Measurements from ENCODE around the gene KHDC4.
"Not testable (repeated sequence)": the region's sequence is repeated elsewhere in the genome, so short reads cannot be mapped to it uniquely, and the experiment has no call there.

The KHDC4 gene

DNA sequence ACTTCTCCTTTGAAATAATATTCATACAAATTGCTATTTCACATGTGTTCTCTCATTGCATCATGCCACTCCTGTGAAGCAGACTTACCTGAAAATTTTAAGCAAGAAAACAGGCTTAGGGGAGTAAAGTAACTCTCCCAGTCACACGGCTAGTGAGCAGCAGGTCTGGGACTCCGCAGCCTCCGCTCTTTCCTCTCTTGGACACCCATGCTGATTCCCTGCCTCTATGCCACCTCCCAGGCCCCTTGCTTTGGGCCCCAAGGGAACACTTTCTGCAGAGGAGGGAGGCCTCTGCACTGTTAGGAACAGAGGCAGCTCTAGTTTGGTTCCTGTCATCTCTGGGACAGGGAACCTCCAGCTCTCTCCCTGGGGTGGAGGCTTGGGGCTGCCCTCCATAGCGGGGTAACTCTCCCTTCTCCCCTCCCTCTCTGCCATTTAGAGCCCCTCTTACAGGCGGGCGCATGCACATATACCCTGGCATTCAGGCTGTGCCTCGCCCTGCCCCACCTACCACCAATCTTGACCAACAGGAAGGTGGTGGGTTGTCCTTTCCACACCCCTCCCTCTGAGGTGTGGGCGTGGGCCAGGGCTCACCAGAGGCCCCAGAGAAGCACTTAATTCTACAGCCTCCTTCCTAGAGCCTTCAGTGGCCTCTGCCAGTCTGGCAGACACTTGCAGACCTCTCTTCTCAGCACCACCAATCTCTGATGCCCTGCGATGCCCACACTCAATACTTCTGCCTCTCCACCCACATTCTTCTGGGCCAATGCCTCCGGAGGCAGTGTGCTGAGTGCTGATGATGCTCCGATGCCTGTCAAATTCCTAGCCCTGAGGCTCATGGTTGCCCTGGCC lies 7.0 kb upstream of the KHDC4 start, which contains the start of gene RXFP4:
RXFP4 (plus strand) TSS at position 646 of the 852 bp plus-strand sequence; CDS start at position 718, 72 bp downstream.
- DNase-seq (ENCODE audit: low spot score) = no peak

DNA sequence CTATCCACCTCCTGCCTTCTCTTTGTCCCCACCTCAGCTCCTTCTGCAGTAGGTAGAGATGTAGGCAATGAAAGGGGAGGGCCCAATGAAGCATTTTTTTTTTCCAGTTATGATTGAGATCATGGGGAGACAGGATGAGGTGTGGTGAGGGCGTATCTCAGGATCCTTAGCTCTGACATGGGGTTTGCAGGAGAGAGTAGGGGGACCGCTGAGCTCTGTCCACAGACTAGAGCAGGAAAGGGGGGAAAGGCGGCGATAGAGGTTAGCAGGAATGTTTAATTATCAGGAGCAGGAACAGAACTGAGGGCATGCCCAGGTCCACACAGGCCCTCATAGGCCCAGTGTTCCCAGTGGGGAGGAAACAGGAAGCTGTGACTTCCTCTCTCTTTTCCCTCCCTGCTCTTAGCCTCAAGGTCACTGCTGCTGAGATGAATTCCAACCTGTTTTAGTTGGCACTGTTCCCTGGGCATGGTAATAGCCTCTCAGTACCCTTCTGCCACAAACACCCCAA lies 6.3 kb upstream of the KHDC4 start:
- DNase-seq (ENCODE audit: low spot score) = no peak

DNA sequence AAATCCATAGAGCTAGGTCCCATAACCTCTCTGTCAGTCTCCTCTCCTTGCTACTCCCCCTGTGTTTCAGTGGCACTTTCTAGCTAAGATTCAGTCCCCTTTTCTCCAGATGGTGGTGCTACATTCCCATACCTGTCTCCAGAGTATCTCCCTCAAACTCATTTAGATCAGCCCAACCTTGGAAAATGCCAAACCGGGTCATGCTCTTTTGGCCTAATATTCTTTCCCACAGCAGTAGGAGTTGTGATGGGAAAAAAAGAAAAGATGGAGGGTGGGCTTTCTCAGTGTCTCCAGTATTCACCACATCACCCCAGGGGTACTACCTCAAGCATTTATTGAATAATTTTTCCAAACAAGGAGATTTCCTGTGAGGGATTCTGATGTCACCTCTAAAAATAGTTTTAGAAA lies 4.0 kb upstream of the KHDC4 start:
- DNase-seq (ENCODE audit: low spot score) = peak; percentile 54

DNA sequence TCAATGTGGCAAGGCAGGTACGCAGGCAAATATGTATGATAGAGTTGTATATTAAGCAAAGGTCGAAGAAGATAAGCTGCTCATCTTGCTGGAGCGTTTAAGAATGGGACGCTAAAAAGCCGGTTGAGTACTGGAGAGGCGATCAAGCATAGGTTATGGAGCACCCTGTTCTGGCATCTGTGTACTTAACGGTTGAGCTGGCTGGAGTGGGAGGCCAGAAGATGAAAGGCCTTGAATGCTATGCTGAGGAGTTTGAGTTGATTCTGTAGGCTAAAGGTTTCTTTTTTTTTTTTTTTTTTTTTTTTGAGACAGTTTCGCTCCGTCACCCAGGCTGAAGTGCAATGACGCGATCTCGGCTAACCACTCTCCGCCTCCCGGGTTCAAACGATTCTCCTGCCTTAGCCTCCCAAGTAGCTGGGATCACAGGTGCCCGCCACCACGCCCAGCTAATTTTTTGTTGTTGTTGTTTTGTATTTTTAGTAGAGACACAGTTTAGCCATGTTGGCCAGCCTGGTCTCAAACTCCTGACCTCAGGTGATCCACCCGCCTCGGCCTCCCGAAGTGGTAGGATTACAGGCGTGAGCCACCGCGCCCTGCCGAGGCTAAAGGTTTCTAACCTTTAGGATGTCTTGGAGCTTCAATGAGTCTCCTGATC lies 850 bp upstream of the KHDC4 start:
- DNase-seq (ENCODE audit: low spot score) = no peak

DNA sequence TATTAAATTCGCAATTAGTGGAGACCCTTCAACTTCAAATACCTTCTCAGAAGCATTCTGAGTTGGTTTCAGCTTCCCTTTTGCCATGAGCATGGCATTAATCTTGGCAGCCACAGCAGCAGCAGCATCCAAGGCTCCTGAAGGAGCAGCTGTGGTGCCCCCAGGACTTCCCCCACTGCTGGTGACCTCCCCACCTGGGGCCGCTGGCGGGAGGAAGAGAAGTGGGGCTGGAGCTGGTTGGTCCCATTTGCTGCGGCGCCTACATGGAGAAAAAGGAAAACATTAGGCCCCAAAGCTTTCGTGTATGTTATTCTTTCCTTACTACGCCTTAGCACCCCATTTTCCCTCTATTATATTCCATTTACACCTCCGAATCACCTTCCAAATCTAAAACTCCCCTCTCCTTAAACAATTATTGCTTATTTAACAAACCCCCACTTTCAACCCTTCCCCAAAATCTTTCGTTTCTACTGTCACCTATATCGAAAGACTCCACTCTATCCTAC lies 569 bp downstream of the KHDC4 start:
- no peak for DNase-seq (ENCODE audit: low spot score)

DNA sequence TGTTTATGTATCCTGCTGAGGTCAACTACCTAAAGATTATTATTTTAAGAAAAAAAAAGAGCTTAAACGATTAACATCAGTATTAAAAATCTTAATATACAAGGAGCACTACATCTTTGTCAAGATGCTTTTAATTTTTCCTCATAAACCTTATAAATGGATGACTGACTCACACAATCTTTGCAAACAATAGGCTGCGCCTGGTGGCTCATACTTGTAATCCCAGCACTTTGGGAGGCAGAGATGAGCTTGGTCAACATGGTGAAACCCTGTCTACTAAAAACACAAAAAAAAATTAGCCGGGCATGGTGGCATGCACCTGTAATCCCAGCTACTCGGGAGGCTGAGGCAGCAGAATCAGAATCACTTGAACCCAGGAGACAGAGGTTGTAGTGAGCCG lies 1.7 kb downstream of the KHDC4 start:
- no peak for DNase-seq (ENCODE audit: low spot score)

DNA sequence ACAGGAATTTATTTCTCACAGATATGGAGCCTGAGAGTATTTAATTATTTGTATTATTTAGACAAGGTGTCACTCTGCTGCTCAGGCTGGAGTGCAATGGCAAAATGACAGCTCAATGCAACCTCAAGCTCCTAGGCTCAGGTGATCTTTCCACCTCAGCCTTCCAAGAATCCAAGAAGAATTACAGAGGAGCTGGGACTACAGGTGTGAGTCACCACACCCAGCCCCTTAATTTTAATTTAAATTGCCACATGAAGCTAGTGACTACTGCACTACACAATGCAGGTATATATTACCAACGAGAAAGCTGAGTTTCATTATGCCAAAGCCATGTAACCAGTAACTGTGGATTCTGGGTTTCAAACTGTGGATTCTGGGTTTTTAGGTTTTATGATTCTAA lies 2.1 kb downstream of the KHDC4 start:
- no peak for DNase-seq (ENCODE audit: low spot score)

DNA sequence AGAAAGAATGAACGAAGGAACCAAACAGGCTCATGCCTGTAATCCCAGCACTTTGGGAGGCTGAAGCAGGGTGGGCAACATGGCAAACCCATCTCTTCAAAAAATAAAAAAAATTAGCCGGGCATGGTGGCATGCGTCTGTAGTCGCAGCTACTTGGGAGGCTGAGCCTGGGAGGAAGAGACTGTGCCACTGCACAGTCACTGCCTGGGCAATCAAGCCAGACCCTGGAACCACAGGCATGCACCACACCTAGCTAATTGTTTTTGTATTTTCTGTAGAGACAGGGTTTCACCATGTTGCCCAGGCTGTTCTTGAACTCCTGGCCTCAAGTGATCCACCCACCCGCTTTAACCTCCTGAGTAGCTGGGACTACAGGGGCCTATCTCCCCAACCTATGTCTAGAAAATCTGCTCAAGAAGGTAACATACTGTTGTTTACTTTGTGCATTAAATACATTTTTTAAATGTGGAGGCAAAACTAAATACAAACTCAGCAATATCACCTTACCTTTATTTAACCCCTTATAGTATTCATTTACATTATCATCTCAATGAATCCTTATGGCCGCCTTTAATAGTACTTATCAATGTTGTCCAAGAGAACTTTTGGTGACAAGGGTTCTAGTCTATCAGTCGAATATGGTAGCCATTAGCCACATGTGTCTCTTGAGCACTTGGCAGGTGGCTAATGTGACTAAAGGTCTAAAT lies 2.7 kb downstream of the KHDC4 start:
- DNase-seq (ENCODE audit: low spot score) = no peak

DNA sequence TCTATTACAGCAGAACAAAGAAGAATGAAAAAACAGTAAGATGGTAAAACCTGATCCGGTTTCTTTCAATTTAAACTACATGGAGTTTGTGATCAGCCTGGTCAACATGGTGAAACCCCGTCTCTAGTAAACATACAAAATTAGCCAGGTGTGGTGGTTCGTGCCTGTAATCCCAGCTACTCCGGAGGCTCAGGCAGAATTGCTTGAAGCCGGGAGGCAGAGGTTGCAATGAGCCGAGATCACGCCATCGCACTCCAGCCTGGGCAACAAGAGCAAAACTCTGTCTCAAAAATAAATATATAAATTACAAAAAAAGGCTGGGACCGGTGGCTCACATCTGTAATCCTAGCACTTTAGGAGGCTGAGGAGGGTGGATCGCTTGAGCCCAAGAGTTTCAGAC lies 3.5 kb downstream of the KHDC4 start:
- not testable (repeated sequence) for DNase-seq (ENCODE audit: low spot score)

DNA sequence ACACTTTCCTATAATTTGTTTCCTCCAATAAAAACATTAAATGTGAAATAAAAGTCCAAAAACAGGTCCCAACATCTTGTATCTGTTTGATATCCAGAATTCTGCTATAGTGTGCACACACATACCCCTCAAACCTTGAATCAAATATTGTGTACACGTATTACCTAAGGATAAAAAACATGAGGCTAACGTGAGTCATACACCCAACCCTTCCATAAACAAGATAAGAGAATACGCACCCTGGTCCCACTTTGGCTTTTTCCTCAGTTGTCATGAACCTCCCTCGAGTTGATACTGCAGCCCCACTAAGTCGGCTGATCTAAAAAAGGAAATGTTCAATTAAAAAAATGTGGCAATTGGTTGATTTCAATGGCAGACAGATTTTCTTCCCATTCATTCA lies 5.2 kb downstream of the KHDC4 start:
- DNase-seq (ENCODE audit: low spot score) = no peak

DNA sequence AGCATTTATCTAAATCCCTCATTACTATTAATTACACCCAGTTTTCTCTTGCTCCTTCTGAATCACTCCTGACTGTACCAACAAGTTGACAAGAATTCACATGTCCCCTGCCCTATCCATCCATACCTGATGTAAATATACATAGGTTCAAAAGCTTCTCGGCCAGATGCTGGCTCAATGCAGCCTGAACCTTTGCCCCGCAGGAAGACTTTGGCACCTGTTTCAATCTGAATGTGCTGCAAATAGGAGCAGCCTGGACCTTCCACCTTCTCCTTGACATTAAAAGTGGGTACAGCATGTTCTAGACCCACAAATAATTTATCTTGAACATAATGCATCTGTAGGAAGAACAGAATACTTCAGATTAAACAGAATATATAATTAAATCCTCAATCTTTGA lies 8.7 kb downstream of the KHDC4 start:
- no peak for DNase-seq (ENCODE audit: low spot score)

DNA sequence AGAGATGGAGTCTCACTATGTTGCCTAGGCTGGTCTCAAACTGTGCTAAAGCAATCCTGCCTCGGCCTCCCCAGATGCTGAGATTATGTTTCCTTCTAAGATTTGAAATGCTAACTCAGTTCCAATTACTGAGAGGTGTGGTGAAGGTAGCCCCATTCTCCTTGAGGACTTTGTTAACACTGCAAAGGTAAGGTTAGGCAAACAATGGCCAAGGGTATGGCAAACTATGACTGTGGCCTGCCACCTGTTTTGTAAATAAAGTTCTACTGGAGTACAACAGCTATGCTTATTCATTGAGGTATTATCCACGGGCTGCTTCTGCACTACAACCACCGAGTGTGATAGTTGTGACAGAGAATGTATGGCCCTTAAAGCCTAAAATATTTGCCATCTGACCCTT lies 13.5 kb downstream of the KHDC4 start:
- DNase-seq (ENCODE audit: low spot score) = no peak

DNA sequence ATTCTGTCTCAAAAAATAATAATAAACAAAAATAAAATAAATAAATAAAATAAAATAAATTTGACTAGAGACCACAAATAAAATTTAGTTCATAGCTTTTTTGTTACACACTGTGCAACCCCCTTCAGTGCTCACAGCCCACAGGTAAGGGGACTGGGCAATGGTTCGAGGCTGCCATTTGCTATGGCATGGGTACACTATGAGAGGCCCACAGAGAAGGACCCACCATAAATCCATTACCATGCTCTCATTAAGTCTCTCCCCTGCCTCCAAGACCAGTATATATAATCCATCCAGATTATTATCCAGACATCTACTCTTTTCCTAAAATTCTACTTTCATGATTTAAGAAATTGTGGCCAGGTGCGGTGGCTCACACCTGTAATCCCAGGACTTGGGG lies 14.4 kb downstream of the KHDC4 start:
- no peak for DNase-seq (ENCODE audit: low spot score)

DNA sequence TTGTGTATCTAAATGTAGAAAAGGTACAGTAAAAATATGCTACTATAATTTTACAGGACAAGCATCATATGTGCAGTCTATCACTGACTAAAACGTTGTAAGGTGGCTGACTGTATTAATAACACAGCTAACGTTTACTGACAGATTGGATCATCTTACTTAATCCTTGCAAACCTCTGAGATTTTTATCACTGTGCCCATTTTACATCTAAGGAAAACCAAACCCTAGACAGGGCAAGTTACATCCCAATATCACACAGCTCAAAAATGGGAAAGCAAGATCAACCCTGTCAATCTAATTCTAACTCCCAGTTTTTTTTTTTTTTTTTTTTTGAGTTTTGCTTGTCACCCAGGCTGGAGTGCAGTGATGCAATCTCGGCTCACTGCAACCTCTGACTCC lies 15.6 kb downstream of the KHDC4 start:
- no peak for DNase-seq (ENCODE audit: low spot score)

DNA sequence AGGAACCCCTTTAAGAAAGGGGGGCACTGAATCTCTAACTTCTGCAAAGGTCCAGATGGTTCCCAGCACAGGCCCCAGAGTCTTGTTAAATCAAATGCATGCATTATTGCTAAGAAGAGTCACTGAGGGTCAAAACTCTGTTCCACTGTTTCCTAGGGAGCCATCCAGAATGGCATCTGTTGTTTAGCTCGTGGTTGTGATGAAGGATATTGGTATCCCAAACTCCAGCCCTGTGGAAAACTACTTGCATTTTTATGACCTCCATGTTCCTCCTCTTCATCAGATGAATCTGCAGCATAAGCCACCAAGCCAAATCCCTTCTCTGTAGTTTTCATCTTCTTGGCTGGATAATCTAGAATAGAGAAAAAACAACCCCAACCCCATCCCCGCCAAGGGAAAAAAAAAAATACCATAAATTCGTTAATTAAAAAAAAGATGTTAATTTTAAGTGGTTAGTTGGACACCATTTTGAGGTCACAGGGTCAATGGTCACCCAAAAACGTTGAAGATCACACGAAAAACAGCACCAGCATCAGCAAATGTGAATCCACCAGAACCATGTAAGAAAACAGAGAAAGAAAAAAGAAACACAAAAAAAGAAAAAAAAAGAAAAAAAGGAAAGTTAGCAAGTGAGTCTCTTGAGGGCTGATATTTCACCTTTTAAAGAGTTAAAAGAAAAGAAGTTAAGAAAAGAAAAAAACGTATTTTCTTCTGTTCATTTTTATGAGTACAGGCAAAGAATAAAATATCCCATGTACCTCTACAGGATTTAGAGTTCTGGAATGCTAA lies 20.1 kb downstream of the KHDC4 start:
- no peak for DNase-seq (ENCODE audit: low spot score)

DNA sequence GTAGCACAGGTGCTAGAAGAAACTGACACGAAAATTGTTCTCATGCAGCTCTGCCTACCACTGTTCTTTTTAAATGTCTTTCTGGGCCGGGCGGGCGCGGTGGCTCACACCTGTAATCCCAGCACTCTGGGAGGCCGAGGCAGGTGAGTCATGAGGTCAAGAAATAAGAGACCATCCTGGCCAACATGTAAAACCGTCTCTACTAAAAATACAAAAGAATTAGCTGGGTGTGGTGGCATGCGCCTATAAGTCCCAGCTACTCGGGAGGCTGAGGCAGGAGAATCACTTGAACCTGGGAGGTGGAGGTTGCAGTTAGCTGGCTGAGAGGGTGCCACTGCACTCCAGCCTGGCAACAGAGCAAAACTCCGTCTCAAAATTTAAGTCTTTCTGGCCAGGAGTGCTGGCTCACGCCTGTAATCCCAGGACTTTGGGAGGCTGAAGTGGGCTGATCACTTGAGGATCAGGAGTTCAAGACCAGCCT lies 22.1 kb downstream of the KHDC4 start:
- DNase-seq (ENCODE audit: low spot score) = no peak

DNA sequence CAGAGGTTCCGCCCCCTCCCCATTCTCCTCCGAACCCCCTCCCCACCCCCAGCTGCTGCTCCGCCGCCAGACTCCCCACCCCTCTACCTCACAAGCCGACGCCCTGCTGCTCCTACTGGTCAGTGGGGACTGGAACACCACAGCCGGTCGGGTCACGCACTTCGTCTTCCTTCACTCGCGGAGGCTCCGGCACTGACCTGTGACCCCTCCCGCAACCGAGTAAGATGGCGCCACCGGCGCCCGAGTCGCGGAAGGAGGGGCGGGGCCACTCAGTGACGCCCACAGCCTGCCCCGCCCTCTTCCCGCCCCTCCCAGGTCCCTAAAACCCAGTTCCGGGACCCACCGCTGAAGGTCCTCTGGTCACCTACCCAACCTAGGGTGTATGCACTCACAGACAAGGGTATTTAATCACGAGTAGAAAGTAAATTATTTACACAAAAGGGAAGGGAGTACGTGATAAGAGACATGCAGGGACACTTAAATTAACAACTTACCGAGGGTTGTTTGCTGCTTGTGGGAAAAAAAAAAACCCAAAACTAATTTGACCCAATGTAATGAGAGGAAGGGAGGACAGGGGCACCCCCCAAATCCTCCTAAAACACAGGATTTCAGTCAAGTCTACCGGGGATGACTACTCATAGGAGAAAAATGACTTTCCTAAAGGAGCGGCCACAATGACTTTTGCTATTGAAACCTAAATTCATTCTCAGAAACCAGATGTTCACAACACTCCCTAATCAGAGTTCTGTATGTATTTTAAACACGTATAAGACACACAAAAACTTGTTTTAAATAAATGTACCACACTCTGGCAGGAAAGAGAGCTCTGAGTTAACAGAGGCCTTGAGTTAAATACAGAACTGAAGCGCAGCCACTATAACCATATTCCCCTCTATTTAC lies 22.8 kb downstream of the KHDC4 start, which contains the start of gene RIT1:
RIT1 (minus strand) TSS at position 194 of the 900 bp plus-strand sequence. CDS start 588 bp downstream, outside the sequence.
- DNase-seq (ENCODE audit: low spot score) = peak; percentile 81

DNA sequence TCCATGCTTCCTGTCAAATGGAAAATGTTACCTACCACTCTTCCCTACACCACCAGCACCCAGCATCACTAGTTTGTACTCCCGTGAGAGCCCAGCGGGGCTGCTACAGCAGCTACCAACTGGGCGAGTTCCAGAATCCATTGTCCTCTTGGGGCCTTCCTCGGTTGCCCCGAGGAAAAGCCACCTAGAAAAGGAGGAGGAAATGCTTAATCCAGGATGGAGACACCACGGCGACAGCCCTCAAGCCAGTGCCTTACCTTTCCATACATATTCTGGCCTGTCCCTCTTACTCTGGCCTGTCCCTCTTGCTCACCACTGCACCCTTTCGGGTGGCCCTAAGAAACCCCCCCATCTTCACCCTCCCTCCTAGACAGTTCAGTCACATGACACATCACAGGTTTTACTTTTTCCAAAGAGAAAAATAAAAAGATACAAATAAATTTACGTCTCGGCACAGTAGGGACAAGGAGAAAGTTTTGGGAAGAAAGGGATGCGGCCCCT lies 23.5 kb downstream of the KHDC4 start:
- no peak for DNase-seq (ENCODE audit: low spot score)

DNA sequence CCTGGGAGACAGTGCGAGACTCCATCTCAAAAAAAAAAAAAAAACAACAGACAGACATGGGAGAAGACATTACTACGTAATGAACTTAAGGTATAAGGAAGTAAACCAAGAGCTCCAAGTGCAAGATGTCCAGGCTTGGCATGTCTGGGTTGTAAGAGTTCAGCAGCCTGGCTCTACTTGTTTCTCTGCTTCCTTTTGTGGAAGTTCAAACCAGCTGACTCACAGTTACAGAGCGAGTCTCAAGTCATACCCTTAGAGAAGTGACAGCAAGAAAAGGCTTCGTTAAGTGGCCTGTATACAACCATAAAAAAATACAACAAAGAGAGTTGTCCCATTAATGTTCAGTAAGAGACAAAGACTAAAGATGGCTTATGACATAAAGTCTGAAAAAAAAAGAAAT lies 24.3 kb downstream of the KHDC4 start:
- peak; percentile 10 for DNase-seq (ENCODE audit: low spot score)

DNA sequence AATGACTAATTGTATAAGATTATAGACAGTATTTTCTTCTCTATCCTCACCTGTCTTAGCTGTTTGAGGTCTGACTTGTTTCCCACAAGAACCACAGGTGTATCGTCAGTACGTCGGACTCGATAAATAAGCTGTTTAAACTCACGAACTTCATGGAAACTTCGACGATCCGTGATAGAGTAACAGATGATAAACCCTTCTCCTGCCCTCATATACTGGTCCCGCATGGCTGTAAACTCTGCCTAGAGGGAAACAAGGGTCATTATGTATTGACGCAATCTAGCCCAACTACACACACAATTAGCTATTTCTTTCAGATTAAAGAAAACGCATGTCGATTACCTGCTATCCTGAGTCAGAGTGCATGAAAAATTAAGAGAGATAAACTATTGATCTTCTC lies 30.0 kb downstream of the KHDC4 start:
- DNase-seq (ENCODE audit: low spot score) = no peak

All from CD4-positive, alpha-beta T cell treated with Interleukin-6 at 100 ng/mL for 8 hours (primary cell).